Activated effector memory CD4-positive, alpha-beta T cell treated with Interleukin-2 at 50 U/mL for 16 hours (primary cell): ENCODE data around the gene TARP.

Experiments
- DNase-seq: peaks from one replicate; pipeline ENCODE4 v3.0.0-alpha.2; 2020

The TARP gene

GRCh38 chr7:38211940-38212339 lies 61.5 kb downstream of the TARP start:
- DNase-seq, result no peak

GRCh38 chr7:38211486-38211885 lies 62.0 kb downstream of the TARP start:
- no peak for DNase-seq
